Ishikawa (cell line): ENCODE measurements around the gene PAK5.

Experiments used
- TAF1 ChIP-seq: IDR thresholded peaks from 2 replicates; pipeline ENCODE4 v1.6.1; 2012; ENCODE audit warnings: low read depth, mild to moderate bottlenecking
- TCF12 ChIP-seq: IDR thresholded peaks from 2 replicates; pipeline ENCODE4 v1.6.1; 2012; ENCODE audit warnings: low read depth
- TF ChIP-seq, protein P1 (sequence below): IDR thresholded peaks from 2 replicates; pipeline ENCODE4 v1.6.1; 2012
- TF ChIP-seq, protein P2 (sequence below): IDR thresholded peaks from 2 replicates; pipeline ENCODE4 v1.6.1; 2012; ENCODE audit warnings: low read depth, mild to moderate bottlenecking

DNA sequence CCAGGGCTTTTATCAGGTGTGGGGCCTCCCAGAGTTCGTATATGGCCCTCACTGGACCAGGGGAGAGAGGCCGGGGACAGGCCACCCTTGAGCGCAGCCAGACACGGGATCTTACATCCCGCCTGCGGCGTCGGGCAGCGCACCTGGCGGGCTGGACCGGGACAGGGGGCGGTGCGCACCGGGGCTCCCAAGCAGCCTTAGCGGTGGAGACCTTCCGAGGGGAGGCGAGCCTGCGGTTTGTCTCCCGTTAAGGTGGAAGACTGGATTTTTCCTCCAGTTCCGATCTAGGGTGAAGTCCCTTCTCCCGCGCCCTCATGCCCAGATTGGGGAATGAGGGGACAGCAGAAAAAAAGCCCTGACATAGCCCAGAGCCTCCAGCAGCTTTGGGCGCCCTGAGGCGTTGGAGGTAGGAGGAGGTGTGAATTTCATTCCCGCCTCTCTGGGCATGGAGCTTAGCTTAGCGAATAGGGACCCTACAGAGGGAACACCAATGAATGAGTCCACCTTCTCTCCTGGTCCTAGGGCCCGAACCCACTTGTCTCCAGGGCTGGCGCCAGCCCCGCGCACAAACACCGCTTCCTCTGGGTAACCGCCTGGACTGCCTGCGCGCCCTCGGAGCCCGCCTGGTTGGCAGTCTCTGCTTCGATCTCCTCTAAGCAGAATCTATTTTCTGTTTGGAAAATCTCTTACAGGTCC lies 331.2 kb downstream of the PAK5 start:
- TF ChIP-seq, protein P1, sequence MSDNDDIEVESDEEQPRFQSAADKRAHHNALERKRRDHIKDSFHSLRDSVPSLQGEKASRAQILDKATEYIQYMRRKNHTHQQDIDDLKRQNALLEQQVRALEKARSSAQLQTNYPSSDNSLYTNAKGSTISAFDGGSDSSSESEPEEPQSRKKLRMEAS, result no peak
- TF ChIP-seq TAF1 (no peak), TCF12 (no peak)
- TF ChIP-seq, protein P2, sequence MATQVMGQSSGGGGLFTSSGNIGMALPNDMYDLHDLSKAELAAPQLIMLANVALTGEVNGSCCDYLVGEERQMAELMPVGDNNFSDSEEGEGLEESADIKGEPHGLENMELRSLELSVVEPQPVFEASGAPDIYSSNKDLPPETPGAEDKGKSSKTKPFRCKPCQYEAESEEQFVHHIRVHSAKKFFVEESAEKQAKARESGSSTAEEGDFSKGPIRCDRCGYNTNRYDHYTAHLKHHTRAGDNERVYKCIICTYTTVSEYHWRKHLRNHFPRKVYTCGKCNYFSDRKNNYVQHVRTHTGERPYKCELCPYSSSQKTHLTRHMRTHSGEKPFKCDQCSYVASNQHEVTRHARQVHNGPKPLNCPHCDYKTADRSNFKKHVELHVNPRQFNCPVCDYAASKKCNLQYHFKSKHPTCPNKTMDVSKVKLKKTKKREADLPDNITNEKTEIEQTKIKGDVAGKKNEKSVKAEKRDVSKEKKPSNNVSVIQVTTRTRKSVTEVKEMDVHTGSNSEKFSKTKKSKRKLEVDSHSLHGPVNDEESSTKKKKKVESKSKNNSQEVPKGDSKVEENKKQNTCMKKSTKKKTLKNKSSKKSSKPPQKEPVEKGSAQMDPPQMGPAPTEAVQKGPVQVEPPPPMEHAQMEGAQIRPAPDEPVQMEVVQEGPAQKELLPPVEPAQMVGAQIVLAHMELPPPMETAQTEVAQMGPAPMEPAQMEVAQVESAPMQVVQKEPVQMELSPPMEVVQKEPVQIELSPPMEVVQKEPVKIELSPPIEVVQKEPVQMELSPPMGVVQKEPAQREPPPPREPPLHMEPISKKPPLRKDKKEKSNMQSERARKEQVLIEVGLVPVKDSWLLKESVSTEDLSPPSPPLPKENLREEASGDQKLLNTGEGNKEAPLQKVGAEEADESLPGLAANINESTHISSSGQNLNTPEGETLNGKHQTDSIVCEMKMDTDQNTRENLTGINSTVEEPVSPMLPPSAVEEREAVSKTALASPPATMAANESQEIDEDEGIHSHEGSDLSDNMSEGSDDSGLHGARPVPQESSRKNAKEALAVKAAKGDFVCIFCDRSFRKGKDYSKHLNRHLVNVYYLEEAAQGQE, result no peak
